Caki2 (cell line): ENCODE data around the gene PTPRG. TPM values are rescaled to one million over a fixed set of nuclear protein-coding genes. Genes with fewer than 3 reads are reported as not detected.

Experiments used
- DNase-seq: peaks from one replicate; pipeline ENCODE4 v3.0.0-alpha.2; 2015; ENCODE audit warnings: low read depth
- in situ Hi-C: cut with HindIII; loops from 2 replicates; pipeline ENCODE4 v1.10.0; 2016; ENCODE audit warnings: low sequenced_read_pairs, low pct_unique_long_range_greater_than_20kb, mixed read lengths
- total RNA-seq: library from RNA; depleted of rRNA; stranded (reverse); fragments of >200 nt; shearing (Covaris generic); gene quantifications from 2 replicates; pipeline ENCODE4 v1.2.3, GENCODE V29; 2014; ENCODE audit warnings: low replicate concordance

Gene PTPRG
- total RNA-seq, 1 experiment from 2014 or later, result 9.4 TPM

DNA sequence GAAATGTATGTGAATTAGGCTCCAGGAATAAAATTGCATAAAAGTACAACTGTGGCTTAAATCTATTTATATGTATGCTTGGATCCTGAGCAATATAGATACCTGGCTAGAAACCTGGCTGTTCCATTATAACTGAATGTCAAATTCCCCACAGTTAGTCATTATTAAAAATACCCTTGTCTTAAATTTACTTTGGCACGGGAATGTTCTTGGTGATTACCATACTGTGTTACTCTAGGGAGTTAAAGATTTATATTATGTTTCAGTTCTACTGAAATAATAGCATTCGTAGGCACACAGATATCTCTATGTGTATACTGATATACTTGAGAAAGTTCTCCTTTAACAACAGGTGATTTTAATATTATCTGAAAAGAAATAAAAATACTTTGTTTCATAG, 394.1 kb downstream of the PTPRG start:
- DNase-seq, result no peak
- in situ Hi-C loops, result no loop called here

DNA sequence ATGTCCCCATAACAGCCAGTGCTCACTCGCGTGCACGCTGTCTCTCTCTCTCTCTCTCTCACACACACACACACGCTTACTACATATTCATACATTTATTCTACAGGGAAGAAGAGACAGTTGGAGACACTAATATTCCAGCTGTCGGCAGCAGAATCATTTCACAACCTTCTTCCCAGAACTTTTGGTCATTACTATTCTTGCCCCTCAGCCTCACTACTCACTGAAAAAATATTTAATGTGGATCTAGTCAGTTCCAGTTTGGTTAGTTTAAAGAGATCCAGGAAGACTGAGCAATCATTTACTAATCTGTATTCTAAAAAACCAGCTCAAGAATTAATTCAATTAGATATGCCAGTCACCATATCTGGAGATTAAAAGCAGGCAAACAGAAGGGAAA, 394.9 kb downstream of the PTPRG start:
- DNase-seq, result no peak
- in situ Hi-C loops, result no loop called here

DNA sequence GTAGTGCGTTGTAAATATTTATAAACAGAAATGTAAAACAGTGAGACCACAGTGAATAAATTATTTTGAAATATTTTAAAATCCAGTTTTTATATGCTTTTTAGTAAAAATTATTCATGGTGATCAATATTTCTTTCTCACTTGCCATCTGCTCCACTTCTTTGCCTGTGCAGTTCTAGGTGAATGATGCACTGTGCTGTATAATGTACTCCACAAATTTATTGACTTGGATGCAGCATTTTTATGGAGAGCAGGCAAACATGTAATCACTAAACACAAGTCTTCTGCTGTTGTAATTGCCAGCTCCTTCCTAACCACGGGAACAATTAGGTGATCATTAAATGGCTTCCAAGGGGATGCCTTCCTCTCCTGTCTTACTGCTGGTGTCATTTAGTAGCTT, 395.9 kb downstream of the PTPRG start:
- DNase-seq, result no peak
- in situ Hi-C loops, result no loop called here

DNA sequence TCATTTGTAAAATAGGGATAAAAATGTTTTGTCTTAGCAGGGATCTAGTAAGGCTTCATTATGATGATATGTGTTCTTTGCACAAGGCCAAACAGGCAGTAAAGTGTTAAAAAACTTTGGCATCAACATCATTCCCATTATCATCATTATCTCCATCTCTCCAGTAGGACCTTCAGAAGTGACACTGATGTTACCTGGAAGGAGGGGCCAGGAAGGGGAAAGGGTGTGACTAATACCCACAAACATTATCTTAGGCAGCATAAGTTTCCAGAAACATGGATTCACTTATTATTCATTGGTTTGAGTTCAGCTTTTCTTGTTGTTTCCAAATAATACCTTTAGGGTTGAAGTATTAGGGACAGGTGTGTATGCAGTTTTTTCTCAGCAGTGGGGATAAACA, 399.6 kb downstream of the PTPRG start:
- no peak for DNase-seq
- in situ Hi-C loops, result no loop called here

DNA sequence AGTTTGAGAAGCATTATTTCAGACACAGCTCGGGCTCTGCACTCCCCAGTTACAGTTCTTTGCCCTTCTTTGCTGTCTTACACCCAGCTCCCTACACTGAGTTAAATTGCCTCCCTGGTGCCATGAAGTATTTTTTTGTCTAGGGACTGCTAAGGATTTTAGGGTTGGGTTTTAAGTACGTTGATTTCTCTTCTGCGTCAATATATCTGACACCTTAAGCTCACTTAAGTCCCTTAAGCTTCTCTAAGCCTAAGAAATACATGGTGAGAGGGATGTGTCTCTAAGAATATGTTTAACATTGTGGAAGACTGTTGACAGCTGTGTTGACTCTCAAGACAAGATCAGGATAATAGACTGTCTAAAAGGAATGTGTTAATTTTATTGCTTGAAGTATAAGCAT, 400.5 kb downstream of the PTPRG start:
- DNase-seq, result no peak
- in situ Hi-C loops, result no loop called here

DNA sequence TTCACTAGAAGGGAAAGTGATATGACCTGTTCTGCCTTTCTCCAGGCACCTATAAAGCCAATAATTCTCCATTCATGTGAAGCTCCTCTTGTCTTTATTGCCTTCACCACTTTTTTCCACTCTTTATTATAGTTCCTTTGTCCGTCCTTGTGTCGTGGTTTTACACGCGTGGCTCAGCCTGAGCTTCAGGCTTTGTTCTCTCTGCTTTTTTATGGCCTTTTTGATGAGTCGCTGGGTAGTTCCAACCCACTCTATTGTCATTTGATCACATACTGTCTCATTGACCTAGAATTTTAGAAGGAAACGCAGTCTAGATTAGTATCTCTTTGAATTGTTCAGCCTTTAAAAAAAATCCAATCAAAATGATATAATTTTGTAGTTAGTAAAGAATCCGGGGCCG, 403.2 kb downstream of the PTPRG start:
- in situ Hi-C loops, result no loop called here
- peak; percentile 26 for DNase-seq

DNA sequence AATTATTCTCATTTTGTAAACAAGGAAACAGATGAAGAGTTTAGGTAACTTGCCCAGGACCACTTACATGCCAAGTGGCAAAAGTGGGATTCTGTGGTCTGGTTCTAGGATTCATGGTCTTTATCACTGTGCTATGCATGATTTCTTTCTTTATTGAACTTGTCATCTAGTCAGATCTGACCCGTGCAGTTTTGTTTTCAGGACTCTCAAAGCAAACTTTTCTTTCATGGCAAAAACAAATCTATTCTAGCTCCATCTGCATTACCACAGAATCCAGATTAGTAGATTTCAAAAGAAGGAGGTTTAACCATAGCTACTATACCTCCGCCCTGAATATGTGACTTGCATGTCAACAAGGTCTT, 404.4 kb downstream of the PTPRG start:
- in situ Hi-C loops, result no loop called here
- DNase-seq, result no peak

DNA sequence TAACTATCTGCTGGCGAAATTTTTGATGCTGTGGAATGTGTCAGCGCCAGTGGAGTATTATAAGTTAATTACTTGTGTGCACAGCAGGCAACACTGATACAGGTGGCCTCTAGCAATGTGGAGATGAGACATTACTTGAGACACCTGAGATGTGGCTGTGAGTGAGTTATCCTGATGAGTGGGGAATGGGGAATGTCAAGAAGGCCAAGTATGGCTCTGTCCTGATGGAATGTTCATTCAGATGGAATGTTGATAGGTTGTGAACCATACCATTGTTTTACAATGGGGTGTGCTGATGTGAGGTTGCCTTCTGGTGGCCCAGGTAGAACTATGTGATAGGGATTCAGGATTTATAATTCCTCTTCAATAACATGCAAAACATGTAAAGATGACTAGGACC, 404.8 kb downstream of the PTPRG start:
- peak; percentile 44 for DNase-seq
- in situ Hi-C loops, result no loop called here

DNA sequence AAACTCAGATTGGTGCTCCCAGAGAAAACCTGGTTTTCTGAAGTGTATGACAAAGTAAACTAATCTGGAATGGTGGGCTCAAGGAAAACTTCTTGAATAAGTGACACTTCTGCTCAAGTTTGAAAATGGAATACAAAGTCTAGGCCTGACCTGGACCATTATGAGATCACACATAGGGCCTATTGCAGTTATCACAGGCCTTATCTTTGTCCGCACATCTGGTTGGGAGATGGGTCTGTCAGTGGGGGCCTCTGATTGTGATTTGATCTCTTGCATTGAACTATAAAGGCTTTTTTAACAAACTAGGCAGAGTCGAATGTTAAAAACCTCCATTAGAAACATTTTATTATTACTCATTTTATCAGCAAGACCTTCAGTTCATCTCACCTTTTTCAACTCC, 405.6 kb downstream of the PTPRG start:
- DNase-seq, result no peak
- in situ Hi-C loops, result no loop called here

DNA sequence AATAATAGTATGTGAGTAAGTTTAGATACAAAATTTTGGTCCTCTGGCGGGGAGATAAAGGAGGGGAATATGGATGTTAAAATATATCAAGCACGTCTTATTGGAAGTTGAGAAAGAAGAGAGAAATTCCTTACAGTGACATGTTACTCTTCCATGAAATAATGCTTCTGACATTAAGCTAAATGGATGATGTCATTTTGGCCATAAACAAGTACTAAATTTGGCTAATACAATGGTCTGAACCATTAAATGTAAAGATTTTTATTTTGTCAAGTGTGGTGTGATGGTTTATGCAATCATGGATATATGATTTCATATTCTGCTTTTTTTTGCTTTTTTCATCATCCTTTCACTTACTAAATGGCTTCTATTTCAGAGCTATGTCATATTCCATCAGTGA, 406.6 kb downstream of the PTPRG start:
- in situ Hi-C loops, result no loop called here
- no peak for DNase-seq

DNA sequence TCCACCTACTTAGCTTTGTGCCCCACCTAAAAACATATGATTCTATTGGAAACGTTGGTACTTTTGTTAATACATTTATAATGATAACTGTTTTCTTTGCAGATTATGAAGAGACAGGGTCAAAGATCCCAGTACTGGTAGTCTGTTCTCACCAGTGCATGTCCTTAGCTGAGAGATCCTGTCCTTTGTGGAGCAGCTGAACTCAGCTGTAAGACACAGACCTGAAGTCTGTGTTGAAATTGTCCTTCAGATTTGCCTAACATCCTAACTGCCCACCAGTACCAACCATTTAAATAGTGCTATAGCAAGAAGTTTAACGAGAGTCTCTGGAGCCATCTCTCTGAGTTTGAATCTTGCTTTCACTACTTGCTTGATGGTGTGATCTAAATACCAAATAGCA, 413.3 kb downstream of the PTPRG start:
- in situ Hi-C loops, result no loop called here
- DNase-seq, result no peak

DNA sequence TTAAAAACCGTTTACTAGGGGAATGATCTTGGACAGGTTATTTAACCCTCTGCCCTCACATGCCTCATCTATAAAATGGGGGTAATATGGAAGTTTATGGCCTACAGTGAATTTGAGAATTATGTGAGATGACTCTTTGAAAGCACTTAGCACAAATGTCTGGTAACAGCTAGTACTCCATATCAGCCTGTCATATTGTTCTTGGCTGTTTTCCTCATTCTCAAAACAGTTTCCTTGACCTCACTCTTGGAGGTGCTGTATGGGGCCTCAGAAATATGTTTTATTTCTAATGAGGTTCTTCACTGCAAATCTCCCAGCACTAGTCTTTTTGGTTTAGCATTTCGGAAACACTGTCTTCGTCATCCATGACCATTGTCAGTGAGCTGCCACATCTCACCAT, 413.8 kb downstream of the PTPRG start:
- in situ Hi-C loops, result no loop called here
- no peak for DNase-seq

DNA sequence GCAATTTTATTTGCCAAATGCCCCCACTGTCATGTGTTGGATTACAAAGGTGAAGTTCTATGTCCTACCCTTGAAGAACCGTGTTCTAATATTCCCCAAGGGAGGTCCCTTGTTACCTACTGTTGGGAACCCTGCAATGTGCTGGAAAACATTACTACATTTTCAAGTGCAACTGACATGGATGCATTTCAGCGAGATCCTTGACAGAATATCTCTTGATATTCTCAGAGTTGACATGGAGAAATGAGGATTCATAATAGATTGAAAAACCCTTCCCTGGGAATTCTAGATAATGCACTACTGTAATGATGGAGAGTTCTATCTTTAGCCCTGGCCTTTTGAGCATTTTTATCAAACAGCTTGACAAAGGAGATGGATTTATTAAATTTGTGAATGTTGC, 414.6 kb downstream of the PTPRG start:
- DNase-seq, result no peak

DNA sequence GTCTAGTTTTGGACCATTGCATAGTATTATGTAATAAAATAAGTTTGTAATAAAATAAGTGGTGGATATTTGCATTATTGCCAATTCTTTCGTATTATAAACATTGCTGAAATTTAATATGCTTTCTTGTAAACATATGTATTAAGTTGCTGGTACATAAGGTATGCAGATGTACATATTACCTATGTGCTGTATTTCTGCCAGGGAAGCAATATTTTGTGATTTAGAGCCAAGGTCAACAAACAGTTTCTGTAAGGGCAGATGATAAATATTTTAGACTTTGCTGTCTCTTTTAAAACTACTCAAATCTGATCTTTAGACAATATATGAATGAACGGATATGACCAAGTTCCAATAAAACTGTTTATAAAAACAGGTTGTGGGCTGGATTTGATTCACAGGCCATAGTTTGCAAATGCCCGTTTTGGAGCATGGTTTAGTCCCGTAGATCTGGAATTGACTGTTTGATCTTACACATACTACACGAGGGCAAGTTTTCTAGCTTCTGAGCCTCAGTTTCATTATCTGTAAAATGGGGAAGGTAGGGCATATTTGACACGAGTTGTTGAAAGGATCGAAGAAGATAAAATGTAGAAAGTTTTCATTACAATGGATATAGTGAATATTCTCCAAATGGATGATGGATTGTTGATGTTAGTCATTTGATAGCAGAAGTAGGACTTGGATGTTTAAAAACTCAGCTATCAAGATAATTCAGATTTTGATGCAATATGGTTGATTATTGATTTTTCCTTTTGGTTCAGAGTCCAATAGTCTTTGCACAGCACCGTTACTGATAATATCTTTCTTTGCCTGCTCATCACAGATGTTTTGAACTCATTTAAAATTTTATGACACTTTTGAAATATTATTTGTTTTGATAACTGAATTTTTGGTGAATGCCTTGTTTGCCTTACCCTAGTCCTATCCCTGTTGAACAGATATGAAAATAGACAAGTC, 417.4 kb downstream of the PTPRG start:
- no peak for DNase-seq
- in situ Hi-C loops, result no loop called here

More for the DNA sequence above, 414.6 kb downstream of the PTPRG start:
- in situ Hi-C loops, result no loop called here

DNA sequence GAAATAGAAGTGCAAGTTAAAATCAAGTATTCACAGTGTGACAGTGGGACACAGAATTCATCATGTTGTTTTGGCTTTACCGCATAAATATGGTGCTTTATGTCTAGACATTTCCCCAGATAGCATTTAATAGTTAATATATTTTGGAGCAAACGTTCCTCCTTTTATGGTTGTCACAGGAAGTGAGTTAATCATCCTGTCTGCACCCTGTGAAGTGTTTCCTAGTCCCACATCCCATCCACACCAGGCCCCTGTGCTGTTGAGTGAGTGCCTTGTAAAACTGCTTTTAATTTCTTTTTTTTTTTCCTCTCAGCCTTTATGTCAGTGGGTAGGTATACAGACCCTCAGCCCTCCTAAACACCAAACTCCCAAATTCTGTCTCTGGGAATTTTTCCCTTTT, 418.3 kb downstream of the PTPRG start:
- in situ Hi-C loops, result no loop called here
- no peak for DNase-seq

DNA sequence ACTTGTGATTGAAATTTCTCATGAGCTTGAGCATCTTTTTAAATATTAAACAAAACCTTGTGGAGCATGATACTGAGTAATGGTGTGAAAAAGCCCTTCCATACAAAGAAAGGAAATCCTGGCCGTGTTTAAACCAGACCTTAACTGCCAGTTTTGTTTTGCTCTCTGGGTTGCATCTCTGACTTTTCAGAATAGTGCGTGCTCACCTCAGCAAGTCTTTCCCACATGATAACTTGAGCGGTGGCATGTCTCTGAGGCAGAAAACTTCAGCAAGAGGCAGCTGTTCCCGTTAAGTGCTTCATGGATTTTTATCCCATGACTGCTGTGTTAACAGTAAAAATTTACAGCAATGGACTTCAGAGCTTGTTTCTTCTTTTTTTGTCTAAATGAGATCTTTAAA, 418.7 kb downstream of the PTPRG start:
- in situ Hi-C loops, result no loop called here
- DNase-seq, result no peak

DNA sequence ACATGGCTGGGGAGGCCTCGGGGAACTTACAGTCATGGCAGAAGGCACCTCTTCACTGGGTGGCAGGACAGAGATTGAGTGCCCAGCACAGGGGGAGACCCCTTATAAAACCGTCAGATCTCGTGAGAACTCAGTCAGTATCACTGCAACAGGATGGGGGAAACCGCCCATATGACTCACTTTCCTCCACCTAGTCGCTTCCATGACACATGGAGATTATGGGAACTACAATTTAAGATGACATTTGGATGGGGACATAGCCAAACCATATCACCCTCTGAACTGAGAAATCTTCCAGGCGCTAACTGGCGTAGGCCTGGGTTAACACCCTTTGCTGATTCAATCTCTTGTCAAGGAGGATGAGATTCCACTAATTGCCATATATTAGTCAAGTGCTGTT, 419.7 kb downstream of the PTPRG start:
- DNase-seq, result no peak
- in situ Hi-C loops, result no loop called here

DNA sequence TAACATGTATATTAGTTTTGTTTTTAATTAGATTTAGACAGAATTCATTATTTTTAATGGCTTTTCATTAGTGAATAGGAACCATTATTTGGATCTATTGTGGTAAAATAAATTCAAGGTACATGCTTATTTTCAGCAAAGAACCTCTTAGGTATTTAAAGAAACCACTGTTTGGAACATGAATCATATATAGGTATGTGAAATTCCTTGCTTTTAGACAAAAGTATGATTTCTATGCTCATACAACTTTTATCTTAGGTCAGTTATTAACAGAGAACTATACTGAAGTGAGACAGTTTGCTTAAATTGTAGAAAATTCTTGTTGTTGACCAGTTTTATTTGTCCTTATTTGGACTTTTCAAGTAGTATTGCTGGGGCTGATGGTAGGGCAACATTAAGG, 422.1 kb downstream of the PTPRG start:
- DNase-seq, result no peak
- in situ Hi-C loops, result no loop called here

DNA sequence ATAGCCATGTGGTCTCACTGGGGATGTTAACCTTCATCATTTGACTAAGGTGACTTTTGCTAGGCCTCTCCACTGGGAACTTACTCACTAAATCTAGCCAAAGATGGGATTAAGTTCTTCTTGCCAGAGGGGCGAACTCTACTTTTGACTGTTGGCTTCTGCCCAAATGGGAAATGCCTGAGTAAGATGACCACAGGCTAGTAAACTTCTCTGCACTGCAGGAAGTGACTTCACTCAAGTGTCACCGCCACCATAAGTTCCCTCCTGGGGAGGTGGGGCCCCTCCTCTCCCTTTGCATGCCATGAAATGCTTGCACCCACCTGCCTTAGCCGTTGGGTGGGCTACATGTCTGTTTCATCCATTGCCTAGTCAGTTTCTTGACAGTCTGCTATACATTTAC, 423.6 kb downstream of the PTPRG start:
- in situ Hi-C loops, result no loop called here
- no peak for DNase-seq

DNA sequence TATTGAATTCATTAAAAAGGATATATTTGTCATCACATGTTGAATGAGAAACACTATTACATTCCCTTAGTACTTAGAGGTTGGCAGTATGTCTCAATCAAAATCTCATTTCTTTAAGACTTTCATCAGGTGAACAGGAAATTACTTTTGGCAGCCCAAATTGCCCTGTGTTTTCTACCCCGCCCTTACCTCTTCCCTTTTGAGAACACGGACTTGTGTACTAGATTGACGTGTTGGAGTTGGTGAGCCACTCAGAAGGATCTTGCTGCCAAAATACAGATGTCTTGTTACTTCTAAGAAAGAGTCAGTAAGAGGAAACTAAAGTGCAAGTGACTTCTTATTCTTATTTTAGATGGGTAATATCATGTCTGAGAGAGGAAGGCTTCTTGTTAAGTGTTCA, 425.1 kb downstream of the PTPRG start:
- in situ Hi-C loops, result no loop called here
- no peak for DNase-seq
